HG03439 (cell line): ENCODE data around the gene C16orf54.
"Not testable (repeated sequence)": the region's sequence is repeated elsewhere in the genome, so short reads cannot be mapped to it uniquely, and the experiment has no call there.

Experiments
- ATAC-seq: cut with Tn5 transposase; IDR thresholded peaks from one replicate; pipeline ENCODE4 v1.9.1; 2021; ENCODE audit warnings: mild to moderate bottlenecking, moderate library complexity; ENCODE audit not compliant: unreplicated experiment

The C16orf54 gene, protein sequence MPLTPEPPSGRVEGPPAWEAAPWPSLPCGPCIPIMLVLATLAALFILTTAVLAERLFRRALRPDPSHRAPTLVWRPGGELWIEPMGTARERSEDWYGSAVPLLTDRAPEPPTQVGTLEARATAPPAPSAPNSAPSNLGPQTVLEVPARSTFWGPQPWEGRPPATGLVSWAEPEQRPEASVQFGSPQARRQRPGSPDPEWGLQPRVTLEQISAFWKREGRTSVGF

DNA sequence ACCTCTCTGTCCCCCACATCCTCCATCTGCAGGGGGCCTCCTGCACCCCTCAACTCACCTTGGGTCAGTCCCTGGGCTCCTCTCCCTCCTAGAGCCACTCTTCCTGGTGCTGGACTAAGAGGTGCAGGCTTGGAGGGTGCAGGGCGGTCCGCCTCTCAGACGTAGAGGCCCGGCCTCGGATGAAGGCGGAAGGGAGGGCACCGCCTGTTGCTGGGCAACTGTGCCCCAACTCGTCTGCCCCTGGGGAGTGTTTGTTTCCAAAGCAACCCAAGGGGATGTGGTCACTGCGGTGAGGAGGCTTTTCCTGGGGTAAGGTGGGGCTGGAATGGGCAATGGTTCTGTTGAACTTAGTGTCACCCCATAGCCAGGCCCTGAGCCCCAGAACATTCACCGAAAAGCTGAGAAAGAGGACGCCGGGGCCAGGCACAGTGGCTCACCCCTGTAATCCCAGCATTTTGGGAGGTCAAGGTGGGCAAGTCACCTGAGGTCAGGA lies at the start of gene C16orf54:
Gene C16orf54 (minus strand): TSS at position 138 of the 493 bp plus-strand sequence. CDS start 1,039 bp downstream, outside the sequence.
- peak; percentile 77 for ATAC-seq

DNA sequence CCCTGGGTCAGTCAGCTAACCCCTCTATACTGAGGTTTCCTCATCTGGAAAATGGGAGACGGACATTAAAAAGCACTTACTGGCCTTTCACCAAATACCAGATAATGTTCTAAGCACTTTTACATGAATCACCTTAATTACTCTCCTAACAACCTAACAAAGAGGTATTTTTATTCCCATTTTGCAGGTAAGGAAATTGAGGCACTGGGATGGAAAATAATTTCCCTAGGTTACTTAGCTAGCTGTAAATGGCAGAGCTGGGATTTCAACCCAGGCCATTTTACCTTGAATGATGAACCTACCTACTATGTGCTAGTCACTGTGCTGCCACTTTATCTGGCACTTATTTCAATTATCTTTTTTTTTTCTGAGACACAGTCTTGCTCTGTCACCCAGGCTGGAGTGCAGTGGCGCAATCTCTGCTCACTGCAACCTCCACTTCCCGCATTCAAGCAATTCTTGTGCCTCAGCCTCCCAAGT lies 48.5 kb upstream of the C16orf54 start:
- ATAC-seq: no peak

- ATAC-seq: not testable (repeated sequence)
These were observed 47.4 kb upstream of the C16orf54 start for GRCh38 chr16:29793153-29793552.

DNA sequence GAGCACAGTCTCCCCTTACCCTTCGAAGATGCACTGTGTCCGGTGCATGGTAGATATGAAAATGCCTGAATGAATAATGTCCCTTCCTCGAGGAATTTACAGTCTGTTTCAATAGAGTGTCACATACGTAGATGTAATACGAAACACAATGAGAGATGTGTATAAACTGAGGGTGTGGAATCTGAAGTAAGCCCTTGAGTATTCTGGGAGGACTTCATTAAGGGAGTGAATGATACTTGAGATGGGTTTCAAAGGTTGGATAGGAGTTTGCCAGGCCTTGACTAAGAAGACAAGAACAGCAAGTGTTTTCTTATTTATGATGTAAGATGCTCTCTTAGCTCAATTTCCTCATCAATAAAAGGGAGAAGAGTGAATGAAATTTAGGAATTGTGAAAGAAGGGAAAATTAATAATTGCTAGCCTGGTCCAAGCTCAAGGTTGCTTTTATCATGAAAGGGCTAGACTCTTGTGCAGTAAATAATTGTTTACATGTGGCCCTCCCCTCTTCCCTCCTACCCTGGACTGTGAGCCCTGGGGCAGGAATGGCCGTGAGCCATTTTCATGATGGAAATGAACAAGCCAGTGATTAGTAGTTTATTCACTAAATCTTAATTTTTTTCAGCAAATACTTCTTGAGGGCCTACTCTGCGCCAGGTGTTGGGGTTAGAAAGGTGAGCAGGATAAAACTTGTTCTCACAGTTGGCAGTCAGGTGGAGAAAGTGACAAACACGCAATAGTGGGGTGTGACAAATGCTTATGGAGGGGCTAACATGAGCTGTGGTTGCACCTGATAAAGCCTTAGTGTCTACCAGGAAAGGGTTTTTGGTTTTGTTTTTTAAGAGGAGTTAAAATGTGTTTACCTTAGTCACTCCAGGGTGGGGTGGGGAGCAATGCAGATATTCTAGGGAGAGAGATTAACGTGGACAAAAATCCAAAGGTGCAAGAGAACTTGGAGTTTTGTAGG lies 46.3 kb upstream of the C16orf54 start:
- no peak for ATAC-seq

GRCh38 chr16:29790949-29791844 lies 45.4 kb upstream of the C16orf54 start:
- peak; percentile 4 for ATAC-seq

DNA sequence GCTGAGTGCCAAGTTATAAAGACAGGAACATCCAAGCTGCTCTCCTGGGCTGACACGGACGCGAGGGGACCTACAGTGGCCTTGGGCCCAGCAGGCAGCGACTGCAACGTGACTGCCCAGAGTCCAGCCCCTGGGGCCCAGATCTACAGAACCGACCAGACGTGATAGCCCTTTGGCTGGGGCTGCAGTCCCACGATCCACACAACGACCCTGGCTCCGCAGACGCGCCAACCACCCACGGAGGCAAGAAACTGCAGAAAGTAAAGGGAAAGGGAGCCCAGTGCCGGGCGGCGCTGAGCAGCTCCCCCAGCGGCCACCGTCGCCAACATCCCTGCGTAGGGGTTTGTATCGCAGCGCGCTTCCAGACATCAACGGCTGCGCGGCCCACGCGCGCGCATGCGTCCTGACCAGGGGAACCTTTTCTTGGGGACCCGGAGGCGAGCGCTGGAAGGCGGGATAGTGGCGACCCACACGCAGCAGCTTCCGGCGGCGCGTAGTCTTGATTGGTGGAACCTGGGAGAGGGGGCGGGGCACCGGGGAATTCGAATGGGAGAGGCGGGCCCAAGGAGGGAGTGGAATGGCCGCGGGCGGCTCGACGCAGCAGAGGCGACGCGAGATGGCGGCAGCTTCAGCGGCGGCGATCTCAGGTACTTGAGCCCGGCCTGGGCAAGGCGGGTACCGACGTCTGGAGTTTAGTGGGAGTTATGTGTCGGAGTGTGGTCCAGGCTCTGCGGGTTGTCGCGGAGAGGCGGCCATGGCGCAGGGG lies 44.6 kb upstream of the C16orf54 start, which contains the start of gene KIF22:
Gene KIF22 (plus strand): TSS at position 569 of the 766 bp plus-strand sequence. CDS start 9 bp downstream, at position 578.
- ATAC-seq: peak; percentile 91

- no peak for ATAC-seq
These were observed 44.0 kb upstream of the C16orf54 start for GRCh38 chr16:29789775-29790182.

GRCh38 chr16:29787155-29787554 lies 41.4 kb upstream of the C16orf54 start:
- ATAC-seq: not testable (repeated sequence)

- no peak for ATAC-seq
These were observed 39.2 kb upstream of the C16orf54 start for GRCh38 chr16:29784901-29785500.

- ATAC-seq: no peak
These were observed 38.4 kb upstream of the C16orf54 start for GRCh38 chr16:29784157-29784556.

DNA sequence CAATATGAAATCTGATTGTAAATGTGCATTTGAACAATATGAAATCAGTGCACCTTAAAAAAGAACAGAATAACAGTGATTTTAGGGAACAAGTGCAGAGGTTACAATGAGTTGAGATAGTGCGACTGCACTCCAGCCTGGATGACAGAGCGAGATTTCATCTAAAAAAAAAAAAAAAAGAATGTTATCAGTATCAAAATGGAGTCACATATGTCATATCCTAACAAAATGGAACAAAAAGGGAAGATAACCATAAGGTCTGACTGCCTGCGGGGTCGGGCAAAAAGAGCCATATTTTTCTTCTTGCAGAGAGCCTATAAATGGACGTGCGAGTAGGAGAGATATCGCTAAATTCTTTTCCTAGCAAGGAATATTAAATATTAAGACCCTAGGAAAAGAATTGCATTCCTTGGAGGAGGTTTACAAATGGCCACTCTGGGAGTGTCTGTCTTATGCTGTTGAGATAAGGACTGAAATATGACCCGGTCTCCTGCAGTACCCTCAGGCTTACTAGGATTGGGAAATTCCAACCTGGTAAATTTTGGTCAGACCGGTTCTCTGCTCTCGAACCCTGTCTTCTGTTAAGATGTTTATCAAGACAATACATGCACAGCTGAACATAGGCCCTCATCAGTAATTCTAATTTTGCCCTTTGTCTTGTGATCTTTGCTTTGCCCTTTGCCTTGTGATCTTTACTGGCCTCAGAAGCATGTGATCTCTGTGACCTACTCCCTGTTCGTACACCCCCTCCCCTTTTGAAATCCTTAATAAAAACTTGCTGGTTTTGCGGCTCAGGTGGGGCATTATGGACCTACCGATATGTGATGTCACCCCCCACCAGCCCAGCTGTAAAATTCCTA lies 37.5 kb upstream of the C16orf54 start:
- not testable (repeated sequence) for ATAC-seq

DNA sequence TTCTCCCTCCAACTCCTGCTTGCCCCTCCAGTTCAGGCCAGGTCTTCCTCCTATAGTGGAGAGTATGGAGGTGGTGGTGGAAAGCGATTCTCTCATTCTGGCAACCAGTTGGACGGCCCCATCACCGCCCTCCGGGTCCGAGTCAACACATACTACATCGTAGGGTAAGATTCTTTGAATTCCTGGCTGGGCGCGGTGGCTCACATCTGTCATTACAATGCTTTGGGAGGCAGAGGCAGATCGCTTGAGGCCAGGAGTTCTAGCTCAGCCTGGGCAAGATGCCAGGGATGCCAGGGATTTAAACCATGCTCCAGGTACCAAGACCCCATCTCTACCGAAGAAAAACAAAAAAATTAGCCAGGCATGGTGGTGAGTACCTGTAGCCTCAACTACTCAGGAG lies 33.7 kb upstream of the C16orf54 start:
- ATAC-seq: no peak

DNA sequence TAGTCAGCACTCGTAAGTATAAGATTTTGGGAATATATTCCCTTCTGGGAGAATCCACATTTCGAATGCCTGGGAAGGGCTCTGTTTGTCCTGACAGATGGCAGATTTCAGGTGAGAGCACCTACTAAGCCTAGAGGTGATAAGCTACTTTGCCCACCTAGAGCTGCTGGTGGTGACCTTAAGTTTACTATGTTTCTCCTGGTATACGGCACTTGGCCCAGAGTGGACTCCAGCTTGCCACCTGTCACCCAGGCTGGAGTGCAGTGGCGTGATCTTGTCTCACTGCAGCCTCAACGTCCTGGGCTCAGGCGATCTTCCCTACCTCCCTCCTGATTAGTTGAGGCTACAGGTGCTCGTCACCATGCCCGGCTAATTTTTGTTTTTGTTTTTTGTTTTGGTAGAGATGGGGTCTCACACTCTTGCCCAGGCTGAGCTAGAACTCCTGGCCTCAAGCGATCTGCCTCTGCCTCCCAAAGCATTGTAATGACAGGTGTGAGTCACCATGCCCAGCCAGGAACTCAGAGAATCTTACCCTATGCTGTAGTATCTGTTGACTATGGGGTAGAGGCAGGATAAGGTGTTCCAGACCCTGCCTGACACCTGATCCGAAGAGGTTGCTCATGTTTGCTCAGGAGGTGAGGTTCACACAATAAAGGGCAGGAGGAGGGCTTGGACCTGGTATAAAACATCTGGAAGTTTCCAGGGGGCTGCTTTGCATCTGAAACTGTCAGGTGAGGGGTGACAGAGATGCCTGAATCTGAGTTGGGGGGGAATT lies 32.0 kb upstream of the C16orf54 start, which contains the start of gene ZG16:
Gene ZG16 (plus strand): TSS at position 681 of the 775 bp plus-strand sequence. CDS start 1,011 bp downstream, outside the sequence.
- ATAC-seq: no peak

- ATAC-seq: no peak
These were observed 30.1 kb upstream of the C16orf54 start for GRCh38 chr16:29775742-29776408.

GRCh38 chr16:29774730-29775129 lies 28.9 kb upstream of the C16orf54 start:
- no peak for ATAC-seq

DNA sequence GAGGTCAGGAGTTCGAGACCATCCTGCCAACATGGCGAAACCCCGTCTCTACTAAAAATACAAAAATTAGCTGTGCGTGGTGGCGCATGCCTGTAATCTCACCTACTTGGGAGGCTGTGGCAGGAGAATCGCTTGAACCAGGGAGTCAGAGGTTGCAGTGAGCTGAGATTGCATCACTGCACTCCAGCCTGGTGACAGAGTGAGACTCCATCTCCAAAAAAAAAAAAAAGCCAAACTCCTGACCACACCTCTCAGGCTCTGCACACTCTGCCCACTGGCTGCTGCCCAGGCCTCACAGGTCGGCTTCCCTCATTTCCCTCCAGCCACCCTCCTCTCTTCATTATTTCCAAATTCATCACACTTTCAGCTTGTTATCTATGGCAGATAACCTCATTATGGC lies 26.5 kb upstream of the C16orf54 start:
- not testable (repeated sequence) for ATAC-seq
